Endothelial cell (in vitro differentiated cells): ENCODE results near the gene NADK. TPM values are rescaled to one million over a fixed set of nuclear protein-coding genes. Genes with fewer than 3 reads are reported as not detected.
"Not testable (repeated sequence)": the region's sequence is repeated elsewhere in the genome, so short reads cannot be mapped to it uniquely, and the experiment has no call there.

Experiments
- DNase-seq: peaks from one replicate; pipeline ENCODE4 v3.0.0; 2021; ENCODE audit warnings: low spot score
- H3K27ac Mint-ChIP-seq: one replicate; pipeline ENCODE4 v1.8.0; 2021; ENCODE audit warnings: mixed read lengths, inconsistent platforms; ENCODE audit not compliant: unreplicated experiment
- H3K27me3 Mint-ChIP-seq: one replicate; pipeline ENCODE4 v1.8.0; 2021; ENCODE audit warnings: mild to moderate bottlenecking, moderate library complexity, mixed read lengths, inconsistent platforms; ENCODE audit not compliant: unreplicated experiment
- H3K36me3 Mint-ChIP-seq: one replicate; pipeline ENCODE4 v1.8.0; 2021; ENCODE audit warnings: mild to moderate bottlenecking, low read depth, mixed read lengths, inconsistent platforms; ENCODE audit not compliant: unreplicated experiment
- H3K4me1 Mint-ChIP-seq: one replicate; pipeline ENCODE4 v1.8.0; 2021; ENCODE audit warnings: mild to moderate bottlenecking, mixed read lengths, inconsistent platforms; ENCODE audit not compliant: unreplicated experiment
- H3K4me3 Mint-ChIP-seq: one replicate; pipeline ENCODE4 v1.8.0; 2021; ENCODE audit warnings: mild to moderate bottlenecking, mixed read lengths, inconsistent platforms; ENCODE audit not compliant: unreplicated experiment
- H3K9me3 Mint-ChIP-seq: one replicate; pipeline ENCODE4 v1.8.0; 2021; ENCODE audit warnings: mixed read lengths, inconsistent platforms; ENCODE audit not compliant: unreplicated experiment
- CTCF ChIP-seq: fragments of 200-600 bp; sonication (generic); IDR thresholded peaks from one replicate; pipeline ENCODE4 v1.5.0; 2021; ENCODE audit warnings: antibody characterized with exemption; ENCODE audit not compliant: unreplicated experiment
- total RNA-seq: library from RNA; stranded (reverse); fragmentation: NEBNext Ultra II Directional; extraction: Animal tissue kit (Norgen Biotek cat#: 25700); gene quantifications from one replicate; pipeline ENCODE4 v1.2.1, GENCODE V29; 2021; ENCODE audit not compliant: unreplicated experiment

NADK gene
- total RNA-seq, 1 donor from 2014 or later = 85.4 TPM

GRCh38 chr1:1732381-1732780 lies 45.9 kb downstream of the NADK start:
- TF ChIP-seq CTCF = no peak
- Mint-ChIP-seq H3K27me3 (no peaks in the 10 kb centered on the region), H3K36me3 (peaks cover 15% of the 10 kb centered on the region), H3K4me3 (no peak overlapping the region), H3K4me1 (no peaks in the 10 kb centered on the region), H3K27ac (no peak overlapping the region), H3K9me3 (no peaks in the 10 kb centered on the region)
- no peak for DNase-seq

GRCh38 chr1:1730870-1731269 lies 47.4 kb downstream of the NADK start:
- Mint-ChIP-seq H3K9me3 (no peaks in the 10 kb centered on the region), H3K27me3 (no peaks in the 10 kb centered on the region), H3K4me1 (peaks cover 2% of the 10 kb centered on the region), H3K27ac (no peak overlapping the region), H3K4me3 (no peak overlapping the region), H3K36me3 (peaks cover 15% of the 10 kb centered on the region)
- no peak for DNase-seq
- no peak for TF ChIP-seq CTCF

GRCh38 chr1:1730230-1730629 lies 48.0 kb downstream of the NADK start:
- H3K4me3 Mint-ChIP-seq, H3K27me3 Mint-ChIP-seq, H3K9me3 Mint-ChIP-seq, H3K4me1 Mint-ChIP-seq, H3K27ac Mint-ChIP-seq, DNase-seq: not testable (repeated sequence)
- H3K36me3 Mint-ChIP-seq = peaks cover 15% of the 10 kb centered on the region

- Mint-ChIP-seq H3K36me3 (peaks cover 15% of the 10 kb centered on the region), H3K4me3 (peak overlapping the region; percentile 15), H3K27ac (peak overlapping the region; percentile 75)
- not testable (repeated sequence) for DNase-seq, H3K27me3 Mint-ChIP-seq, H3K4me1 Mint-ChIP-seq, H3K9me3 Mint-ChIP-seq
These were observed 49.0 kb downstream of the NADK start for GRCh38 chr1:1729116-1729816.

GRCh38 chr1:1728308-1729005 lies 49.8 kb downstream of the NADK start:
- not testable (repeated sequence) for H3K27ac Mint-ChIP-seq, DNase-seq, H3K27me3 Mint-ChIP-seq, H3K9me3 Mint-ChIP-seq, H3K4me3 Mint-ChIP-seq, H3K4me1 Mint-ChIP-seq
- peaks cover 11% of the 10 kb centered on the region for H3K36me3 Mint-ChIP-seq

GRCh38 chr1:1727131-1727651 lies 51.1 kb downstream of the NADK start:
- H3K9me3 Mint-ChIP-seq, H3K4me1 Mint-ChIP-seq, DNase-seq, H3K36me3 Mint-ChIP-seq, H3K27me3 Mint-ChIP-seq, H3K4me3 Mint-ChIP-seq: not testable (repeated sequence)
- H3K27ac Mint-ChIP-seq = peak overlapping the region; percentile 80

- H3K27me3 Mint-ChIP-seq, H3K4me1 Mint-ChIP-seq, DNase-seq, H3K9me3 Mint-ChIP-seq, H3K36me3 Mint-ChIP-seq, H3K4me3 Mint-ChIP-seq: not testable (repeated sequence)
- H3K27ac Mint-ChIP-seq = peak overlapping the region; percentile 13
These were observed 52.2 kb downstream of the NADK start for GRCh38 chr1:1726088-1726487.
